NCI-H1092 (cell line): Measurements from ENCODE around the gene CACNA1H.

Experiments
- DNase-seq: peaks from one replicate; lab custom pipeline; 2025; lab: John Stamatoyannopoulos, UW

Gene CACNA1H

DNA sequence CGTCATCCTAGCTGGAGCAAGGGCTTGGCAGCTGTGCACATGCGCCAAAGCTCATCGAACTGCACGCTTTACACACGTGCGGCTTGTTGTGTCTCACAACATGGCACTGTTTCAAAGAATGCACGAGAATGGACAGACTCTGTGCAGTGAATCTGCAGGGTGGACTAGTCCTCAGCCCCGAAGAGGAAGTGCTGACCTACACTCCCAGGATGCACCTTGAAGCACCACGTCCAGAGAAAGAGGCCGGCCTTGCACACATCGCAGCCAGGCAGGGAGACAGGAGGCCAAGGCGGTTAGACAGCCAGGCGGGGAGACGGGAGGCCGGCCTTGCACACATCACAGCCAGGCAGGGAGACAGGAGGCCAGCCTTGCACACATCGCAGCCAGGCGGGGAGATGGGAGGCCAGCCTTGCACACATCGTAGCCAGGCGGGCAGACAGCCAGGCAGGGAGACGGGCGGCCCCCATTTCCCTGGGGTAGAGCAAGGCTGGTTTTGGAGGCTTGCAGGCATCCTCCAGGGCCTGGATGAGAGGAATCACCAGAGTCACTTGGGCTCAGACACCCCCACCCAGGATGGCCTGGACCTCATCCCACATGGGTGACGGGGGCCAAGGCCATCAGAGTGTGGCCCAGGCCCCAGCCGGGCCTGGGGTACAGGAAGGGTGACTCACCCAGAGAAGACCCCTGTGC lies 9.0 kb upstream of the CACNA1H start:
- no peak for DNase-seq

DNA sequence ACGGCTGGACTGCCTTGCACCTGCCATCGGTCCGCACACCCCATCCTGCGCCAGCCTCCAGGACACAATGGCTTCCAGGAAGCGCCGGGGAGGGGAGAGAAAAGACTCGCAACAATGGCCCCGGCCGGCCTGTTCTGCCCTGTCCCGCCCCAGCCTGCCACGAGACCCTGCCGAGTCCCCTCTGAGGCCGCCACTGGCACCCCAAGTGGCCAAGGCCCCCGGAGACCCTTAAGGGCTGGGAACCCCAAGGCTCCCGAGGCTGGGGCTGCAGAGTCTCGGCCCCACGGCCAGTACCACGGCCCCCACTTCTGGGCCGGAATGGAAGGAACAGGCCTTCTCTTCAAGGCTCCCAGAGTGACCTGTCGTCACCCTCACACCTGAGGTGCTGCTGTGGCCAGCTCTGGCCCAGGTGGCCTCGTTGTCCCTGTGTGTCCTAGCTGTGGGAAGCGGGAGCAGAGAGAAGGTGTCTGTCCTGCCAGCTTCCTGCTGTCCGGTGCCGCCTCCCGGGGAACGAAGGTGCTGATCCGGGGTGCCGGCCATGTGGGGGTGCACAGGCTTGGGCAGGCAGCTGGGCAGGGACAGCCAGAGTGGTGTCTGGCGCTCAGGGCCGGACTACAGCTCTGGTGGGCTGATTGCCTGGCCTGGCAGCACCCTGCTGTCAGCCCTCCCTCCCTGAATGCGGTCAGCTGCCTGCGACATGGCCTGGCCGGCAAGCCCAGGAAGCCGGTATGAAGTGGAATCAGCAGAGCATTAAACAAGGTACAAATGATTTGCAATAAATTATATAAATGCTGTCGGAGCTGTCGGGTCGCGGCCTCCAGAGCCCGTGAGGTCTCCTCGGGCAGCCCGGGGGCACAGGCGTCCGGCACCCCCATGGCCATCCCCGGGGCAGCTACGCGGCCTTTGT lies 8.2 kb upstream of the CACNA1H start:
- no peak for DNase-seq

DNA sequence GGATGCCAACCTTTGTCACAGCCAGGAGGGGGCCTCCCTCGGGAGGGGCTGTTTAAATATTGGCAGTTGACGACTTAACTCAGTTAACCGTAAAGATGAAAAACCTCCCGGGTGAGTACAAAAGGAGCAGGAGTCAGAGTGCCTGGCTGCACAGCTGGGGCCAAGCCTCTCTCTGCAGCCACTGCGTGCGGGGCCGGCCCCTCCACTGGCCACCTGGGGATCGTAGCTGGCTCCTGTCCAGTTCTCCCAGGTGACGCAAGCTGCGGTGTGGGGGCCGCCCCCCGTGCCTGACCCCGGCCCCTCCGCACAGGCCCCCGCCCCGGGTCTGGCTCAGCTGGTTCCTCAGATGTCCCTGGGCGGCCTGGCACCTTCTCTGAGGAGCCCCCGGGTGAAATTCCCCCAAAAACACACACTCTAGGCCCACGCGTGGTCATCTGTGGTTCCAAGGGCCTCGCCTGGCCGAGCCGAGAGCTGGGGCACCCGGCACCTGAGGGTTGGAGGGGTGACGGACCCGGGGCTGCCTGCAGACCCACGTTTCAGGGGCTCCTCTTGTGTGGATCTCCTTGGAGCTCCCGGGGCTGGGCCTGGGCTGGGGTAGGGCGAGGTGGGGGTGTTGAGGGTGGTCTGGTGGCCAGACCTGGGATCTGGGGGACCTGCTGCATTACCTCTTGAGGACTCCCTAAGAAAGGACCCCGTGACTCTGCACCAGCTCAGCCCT lies 7.4 kb upstream of the CACNA1H start:
- DNase-seq: peak; percentile 64

DNA sequence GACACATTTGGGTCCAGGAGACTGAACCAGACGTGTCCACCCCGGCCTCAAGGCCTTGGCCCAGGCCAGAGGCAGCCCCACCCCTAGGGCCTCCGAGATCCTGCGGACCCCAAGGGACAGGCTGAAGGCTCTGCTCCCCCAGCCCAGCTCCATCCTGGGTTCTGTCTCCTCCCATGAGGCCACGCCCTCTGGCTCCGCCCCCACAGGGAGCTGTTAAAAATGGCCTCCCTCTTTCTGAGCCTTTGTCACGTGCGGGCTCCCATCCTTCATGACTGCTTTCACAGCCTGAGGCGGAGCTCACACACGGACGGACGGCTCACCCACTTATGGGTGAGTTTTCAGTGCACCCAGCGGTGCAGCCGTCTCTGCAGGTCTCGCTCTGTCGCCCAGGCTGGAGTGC lies 6.5 kb upstream of the CACNA1H start:
- no peak for DNase-seq

DNA sequence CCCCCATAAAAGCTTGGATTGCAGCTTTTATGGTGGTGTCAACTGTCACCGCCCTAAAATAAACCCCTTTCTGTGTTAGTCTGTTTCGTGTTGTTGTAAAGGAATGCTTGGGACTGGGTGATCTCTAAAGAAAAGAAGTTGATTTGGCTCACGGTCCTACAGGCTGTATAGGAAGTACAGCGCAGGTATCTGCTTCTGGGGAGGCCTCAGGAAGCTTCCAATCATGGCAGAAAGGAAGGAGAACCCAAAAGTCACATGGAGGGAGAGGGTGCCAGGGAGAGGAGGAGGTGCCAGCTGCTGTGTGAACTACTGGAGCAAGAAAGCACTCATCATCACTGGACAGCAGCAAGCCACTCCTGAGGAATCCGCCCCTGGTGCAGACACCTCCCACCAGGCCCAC lies 5.9 kb upstream of the CACNA1H start:
- no peak for DNase-seq

DNA sequence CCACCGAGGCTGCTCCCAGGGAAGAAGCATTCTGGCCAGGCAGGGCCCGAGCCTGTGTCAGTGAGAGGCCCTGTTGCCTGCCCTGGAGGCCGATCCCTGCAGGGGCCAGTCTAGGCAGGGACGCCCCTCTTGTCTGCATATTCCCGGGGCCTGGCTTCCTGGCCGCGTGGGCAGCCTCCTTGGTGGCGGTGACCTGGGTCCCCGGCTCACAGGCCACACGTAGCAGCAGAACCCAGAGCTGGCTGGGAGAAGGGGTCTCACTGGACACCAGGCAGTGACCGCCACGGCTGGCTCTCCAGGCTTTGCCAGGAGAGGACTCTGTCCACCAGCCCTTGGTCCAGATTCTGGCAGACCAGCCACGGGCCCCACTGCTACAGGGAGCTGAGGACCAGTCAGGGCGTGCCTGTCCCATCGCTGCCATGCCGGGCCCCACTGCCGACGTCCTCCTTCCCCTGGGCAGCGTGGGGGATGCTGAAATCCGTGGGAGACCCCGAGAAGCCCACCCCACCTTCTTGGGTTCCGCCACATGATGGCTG lies 3.7 kb upstream of the CACNA1H start:
- DNase-seq: no peak

DNA sequence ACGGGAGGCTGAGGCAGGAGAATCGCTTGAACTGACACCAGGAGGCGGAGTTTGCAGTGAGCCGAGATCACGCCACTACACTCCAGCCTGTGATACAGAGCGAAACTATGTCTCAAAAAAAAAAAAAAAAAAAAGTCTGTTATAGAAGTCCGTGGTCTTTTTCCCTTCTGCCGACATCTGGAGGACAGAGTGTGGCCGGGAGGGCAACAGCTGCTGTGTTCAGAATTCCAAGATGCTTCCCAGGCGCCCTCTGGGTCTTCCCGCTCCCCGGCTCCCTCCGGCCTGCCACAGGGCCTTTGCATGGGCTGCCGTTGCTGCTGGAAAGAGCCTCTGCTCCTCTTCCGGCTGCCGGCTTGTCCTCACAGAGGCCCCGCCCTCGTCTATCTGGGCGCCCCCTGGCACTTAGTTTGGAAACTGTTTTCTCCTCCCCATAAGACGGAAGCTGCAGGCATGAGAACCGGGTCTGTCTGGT lies 2.4 kb upstream of the CACNA1H start:
- no peak for DNase-seq

DNA sequence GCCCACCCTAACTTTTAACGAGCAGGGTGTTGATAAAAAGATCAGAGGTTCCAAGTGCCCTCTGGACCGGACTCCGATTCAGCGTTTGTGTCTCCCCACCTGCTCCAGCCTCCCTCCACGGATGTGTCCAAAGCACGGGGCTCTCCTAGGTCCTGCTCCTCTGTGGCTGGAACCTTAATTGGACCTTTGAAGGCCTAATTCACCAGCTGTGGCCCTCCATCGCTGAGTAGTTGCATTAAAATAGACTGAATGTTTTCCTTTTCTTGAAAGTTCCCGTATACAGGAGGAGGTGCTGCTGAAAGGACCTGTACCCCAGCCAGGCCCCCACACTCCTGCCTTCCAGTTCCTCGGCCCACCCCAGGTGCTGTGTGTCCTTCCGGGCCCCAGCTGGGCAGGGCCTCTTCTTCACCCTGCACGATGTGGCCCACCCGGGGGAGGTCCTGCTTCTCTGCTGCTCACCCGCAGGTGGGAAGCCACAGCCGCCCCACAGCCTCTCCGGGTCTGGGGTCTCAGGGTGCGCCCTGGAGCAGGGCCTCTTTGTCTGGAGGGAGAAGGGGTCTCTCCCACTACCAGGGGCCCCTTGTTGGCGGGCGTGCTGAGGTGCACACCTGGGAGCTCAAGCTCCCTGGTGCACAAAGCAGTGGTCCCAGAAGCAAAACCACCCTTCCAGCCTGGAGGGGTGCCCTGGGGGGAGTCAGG lies 1.3 kb upstream of the CACNA1H start:
- no peak for DNase-seq

DNA sequence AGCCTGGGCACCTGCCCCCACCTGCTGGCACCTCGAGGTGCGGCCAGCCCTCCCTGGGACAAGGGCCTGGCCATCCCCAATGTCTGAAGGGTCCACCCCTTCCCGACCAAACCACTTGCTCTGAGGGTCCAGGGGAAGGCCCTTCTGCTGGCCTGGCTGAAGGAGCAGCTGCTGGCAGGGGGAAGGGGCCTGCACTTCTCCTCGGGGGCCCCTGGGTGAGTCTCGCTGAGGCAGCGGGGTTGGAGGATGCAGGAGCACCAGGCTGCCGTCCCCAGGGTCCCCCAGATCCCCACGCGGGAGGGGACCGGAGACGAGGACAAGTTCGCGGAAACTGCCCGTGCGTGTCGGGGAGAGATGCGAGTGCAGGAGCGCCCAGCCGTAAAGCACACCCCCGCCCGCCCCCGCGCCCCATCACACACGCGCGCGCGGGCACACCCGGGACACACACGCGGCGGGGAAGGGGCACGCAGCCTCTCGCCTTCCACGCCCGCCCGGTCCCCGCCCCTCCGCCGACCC lies 725 bp upstream of the CACNA1H start:
- DNase-seq: no peak

DNA sequence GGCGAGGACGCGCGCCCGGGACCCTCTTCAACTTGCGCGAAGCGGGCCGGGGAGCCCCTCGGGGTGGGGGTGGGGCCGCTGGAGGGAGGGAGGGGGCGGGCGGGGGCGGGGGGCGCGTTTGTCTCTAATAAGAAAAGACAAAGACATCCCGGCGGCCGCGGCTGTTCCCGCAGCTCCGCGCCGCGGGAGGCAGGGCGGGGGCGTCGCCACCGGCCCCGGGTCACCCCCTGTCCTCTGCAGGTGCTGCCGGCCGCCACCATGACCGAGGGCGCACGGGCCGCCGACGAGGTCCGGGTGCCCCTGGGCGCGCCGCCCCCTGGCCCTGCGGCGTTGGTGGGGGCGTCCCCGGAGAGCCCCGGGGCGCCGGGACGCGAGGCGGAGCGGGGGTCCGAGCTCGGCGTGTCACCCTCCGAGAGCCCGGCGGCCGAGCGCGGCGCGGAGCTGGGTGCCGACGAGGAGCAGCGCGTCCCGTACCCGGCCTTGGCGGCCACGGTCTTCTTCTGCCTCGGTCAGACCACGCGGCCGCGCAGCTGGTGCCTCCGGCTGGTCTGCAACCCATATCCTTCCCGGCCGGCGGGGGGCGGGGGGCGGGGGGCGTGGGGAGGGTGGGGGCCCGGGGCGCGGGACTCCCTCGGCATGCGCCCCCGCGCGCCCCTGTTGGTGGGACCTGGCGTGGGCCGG lies 714 bp downstream of the CACNA1H start:
- no peak for DNase-seq

DNA sequence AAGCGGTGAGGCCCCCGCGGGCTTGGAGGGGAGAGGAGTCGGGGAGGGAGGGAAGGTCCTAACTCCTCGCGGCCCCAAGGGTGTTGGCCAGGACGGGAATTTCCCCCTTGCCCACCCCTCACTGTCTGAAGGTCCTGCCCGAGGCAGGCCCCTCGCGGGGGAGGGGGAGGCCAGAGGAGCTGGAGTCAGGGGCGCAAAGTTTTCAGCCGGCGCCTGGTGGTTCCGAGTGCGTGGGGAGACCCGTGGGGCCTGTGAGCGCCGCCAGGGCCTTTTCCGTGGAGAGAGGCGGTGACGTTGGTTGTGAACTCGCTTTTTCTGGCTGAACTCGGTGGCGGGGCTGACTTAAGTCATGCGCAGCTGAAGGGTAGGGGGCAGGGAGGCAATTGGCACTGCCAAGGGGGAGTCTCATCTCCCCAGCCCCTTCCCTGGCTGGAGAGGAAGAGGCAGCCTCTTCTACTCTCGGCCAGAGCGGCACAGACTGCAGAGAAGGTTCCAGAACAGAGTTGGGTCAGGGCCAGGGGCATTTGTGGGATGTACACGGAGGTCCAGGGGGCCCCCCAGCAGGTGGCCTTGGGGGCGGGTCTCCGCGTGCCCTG lies 1.5 kb downstream of the CACNA1H start:
- no peak for DNase-seq

DNA sequence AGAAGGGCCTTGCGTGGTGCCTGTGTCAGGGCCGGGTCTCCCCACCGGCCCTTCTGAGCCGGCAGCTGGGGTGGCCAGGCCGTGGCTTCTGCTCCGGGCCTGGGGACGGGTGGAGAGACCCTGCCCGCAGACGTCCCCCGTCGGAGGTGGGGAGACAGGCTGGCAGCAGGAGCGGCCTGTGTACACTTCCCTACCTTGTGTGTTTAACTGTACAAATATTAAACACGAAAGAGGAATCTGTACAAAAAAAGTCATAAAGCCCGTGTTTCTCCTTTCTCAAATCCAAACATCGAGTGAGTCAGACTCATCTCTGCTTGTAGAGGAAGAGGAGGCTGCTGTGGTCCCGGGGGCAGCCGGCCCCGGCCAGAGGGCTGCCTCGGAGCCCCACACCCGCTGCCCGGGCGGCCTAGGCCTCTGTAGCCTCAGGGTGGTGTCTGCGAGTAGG lies 2.0 kb downstream of the CACNA1H start:
- DNase-seq: no peak

DNA sequence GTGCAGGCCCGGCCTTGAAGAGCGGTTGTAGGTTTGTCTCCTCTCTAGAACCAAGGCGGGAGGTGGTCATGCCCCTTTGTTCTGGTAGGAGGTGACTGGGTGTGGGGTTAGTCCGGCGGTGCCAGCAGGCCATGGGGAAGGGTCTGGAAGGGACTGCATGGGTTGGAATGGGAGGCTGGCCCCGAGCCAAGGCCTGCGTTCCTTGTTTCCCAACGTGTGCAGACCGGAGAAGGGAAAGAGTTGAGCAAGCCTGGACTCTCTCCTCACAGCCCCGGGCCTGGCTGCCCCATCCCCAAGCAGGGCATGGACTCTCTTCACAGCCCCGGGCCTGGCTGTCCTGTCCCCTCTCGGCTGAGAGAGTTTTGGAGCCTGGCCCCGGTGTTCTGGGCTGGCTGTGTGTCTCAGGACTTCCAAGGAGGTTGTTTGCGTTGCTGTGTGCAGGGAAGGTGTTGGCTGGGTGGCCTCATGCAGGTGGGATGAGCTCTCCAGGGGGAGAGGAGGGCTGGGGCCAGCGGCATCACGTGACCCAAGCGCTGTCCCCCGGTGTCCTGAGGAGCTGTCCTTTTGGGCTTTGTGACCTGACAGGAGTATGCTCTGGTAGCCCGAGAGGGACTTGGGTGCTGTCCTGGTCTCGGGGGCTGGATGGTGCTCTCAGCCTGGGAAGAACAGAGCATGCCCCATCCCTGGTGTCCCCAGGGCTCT lies 2.6 kb downstream of the CACNA1H start:
- DNase-seq: no peak

DNA sequence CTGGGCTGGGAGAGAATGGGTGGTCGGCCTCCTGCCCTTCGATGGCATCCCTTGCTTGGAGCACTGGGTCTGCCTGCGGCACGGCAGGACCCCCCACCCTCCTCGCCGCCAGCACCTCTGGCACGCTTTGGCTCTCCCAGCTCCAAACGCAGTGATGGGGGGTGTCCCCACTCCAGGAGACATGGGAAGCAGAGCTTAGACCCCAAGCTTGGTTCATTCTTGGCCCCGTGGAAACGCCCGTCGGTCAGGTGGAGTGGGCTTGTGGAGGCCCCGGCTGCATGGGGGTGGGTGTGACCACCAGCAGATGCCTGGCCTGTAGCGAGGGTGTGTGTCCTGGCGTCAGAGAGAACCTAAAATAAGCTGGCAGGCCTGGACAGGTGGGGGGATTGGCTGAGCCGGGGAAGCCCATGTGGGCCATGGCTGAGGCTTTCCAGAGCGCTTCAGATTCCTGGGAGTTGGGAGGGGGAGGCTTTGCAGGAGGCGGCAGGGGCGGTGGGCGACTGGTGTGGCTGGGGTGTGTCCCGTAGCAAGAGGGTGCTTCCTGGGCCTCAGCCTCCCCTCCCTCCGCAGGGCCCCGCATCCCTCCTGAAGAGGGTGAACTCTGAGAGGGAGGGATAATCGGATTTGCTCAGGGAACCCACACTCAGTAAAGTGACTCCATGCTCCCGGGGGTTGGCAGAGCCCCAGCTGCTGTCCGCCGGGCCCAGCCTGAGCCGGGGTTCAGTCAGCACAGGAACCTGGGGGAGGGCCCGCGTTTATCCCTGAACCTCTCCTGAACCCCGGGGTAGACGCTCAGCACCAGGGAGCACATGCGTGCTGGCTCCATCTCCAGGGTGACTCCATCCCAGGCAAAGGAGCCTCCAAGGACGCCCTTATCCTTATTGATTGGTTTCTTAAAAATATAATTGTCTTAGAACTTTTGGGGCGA lies 3.4 kb downstream of the CACNA1H start:
- DNase-seq: no peak

DNA sequence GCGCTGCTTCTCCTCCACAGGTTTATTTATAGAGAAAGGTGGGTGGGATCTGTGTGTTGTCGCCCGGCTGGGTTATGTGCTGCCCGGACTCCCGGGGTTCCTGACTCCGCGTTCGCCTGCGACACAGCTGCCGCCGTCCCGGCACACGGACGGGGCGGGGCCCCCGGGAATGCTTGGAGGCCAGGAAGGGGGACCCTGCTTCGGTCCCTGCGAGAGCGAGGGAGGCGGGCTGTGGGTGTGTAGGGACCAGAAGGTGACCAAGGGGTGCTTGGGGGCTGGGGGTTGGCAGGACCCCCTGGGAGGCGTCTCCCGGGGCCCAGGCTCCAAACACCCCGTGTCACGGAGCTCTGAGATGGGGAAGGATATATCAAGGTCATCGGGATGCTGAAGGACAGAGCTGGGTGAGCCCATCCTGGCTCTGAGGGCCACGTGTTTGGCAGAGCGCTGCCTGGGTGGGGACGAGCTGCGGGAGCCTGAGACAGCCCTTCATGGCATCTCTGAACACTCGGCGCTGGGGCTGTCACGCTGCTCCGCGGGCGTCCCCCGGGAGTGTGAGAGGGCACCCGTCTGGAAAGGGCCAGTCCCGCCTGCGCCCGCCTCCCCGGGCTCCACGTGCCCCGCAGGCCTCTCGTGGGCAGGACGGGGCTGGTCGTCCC lies 4.2 kb downstream of the CACNA1H start:
- DNase-seq: no peak

DNA sequence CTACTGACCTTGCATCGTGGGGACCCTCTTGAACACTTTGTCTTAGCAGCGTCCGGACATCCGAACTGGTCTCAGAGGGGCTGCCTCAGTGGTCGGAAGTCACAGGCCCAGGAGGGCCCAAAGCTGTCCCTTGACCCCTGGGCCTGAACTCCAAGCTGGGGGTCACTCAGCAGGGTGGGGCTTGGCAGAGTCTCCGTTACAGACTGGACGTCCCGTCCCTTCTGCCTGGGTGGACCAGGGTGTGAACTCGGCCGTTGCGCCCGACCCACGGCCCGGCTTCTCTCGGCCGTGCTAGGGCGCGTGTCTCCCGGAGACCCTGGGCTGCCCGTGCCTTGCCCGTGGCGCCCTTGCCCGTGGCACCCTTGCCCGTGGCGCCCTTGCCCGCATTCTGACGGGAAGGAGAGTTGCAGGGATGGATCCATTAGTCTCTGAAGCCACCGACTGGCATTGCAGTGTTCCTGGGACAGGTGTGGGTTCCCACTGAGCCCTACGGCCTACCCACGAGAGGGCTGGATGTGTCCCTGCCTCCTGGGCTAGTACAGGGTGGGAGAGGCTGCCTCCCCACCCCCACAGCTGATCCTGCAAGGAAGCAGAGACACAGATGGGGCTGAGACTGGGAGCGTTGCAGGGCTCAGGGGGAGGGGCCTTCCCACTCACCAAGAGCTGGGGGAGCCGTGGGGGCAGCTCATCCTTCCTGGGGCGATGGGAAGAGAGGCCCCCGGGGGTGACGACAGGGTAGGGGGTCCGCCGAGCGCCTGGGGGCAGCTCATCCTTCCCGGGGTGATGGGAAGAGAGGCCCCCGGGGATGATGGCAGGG lies 4.9 kb downstream of the CACNA1H start:
- DNase-seq: no peak
